ENCODE data around the gene WASL.

DNA sequence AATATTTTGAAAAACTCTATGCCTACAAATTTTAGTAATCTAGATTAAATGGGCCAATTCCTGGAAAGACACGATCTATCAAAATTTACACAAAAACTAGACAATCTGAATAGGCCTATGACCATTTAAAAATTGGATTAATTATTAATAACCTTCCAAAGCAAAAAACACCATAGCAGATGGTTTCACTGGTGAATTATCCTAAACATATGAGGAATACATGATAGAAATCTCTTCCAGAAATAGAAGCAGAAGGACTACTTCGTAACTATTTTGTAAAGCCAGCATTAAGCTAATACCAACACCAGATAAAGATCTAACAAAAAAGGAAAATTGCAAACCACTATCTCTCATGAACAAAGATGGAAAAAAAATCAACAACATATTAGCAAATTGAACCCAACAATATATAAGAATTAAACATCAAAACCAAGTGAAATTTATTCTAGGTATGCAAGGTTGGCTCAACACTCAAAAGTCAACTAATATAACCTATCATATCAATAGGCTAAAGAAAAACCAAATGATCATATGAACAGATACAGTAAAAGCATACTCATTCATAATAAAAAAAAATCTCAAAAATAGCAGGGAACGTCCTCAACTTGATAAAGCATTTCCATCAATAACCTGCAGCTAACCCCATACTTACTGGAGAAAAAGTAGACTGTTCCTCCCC lies 16.3 kb downstream of the WASL start:
- TF ChIP-seq POLR2A (IDR thresholded peaks at IDR 0.05) (no peak), EP300 (IDR thresholded peaks at IDR 0.05) (no peak)
- TF ChIP-seq, protein P1, sequence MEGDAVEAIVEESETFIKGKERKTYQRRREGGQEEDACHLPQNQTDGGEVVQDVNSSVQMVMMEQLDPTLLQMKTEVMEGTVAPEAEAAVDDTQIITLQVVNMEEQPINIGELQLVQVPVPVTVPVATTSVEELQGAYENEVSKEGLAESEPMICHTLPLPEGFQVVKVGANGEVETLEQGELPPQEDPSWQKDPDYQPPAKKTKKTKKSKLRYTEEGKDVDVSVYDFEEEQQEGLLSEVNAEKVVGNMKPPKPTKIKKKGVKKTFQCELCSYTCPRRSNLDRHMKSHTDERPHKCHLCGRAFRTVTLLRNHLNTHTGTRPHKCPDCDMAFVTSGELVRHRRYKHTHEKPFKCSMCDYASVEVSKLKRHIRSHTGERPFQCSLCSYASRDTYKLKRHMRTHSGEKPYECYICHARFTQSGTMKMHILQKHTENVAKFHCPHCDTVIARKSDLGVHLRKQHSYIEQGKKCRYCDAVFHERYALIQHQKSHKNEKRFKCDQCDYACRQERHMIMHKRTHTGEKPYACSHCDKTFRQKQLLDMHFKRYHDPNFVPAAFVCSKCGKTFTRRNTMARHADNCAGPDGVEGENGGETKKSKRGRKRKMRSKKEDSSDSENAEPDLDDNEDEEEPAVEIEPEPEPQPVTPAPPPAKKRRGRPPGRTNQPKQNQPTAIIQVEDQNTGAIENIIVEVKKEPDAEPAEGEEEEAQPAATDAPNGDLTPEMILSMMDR (IDR thresholded peaks at IDR 0.05), result no peak

All from tibial nerve (tissue), 4 donors.